ENCODE data around the gene LUZP2.

Gene LUZP2
- 0 reads per million in 3 donors for total RNA-seq

DNA sequence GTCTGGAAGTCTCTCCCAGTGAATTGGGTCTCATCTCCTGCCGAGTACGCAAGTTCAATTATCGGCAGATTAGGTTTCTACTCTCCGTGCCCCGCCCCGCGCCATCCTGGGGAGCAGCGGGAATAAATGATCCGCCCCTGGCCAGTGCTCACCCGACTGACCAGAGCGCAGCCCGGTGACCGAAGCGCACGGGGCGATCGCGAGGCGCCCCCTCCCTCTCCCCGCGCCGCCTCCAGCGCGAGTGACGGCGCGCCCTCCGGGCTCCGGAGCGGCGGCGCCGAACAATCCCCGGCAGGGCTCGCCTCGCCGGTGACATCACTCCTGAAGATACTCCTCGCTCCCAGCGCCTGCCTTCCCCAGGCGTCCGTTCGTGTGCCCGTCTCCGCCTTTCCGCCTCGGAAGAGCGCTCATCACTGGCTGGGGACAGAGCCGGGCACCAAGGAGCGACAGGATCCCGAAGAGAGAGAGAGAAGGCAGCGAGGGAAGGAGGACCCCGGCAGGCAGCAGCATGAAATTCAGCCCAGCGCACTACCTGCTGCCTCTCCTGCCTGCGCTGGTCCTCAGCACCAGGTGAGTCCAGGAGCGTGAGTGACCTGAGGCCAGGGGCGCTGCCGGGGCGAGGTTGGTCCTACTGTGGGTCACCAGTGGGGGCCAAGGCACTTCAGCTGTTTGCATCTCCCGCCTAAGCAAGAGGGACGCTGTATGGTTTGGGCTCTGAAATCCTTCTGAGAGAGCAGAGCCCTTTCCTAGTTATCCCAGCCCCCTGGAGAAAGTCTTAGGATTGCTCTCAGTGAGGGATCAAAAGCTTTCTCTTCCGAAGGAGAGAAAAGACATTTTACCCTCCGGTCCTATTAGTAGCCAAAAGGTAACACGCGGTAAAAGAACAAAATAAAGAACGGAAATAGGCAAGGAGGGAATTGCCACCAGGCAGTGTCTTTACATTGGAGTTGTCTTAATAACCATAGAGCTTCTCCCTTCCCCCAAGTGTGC lies at the start of gene LUZP2:
LUZP2 (plus strand) TSS at position 318 of the 990 bp plus-strand sequence.
- H3K4me3 ChIP-seq (ENCODE audit: insufficient read depth, low read depth, low read length, poor library complexity, severe bottlenecking), result no peak within 1 kb of the TSS
- no peaks in the 10 kb centered on the region for H3K9me3 ChIP-seq (ENCODE audit: control insufficient read depth, low read length)
- H3K27me3 ChIP-seq (replicated peaks; ENCODE audit: control insufficient read depth, insufficient read depth, low read length, poor library complexity, severe bottlenecking), result no peaks in the 10 kb centered on the region
- no peaks in the 10 kb centered on the region for H3K4me1 ChIP-seq (ENCODE audit: control insufficient read depth, insufficient read depth, low read length, poor library complexity, severe bottlenecking)
- H3K36me3 ChIP-seq (ENCODE audit: control insufficient read depth, insufficient read depth, low read length), result no peaks in the 10 kb centered on the region
- DNase-seq, result no peak
- no peak within 1 kb of the TSS for H3K27ac ChIP-seq (ENCODE audit: insufficient read depth, low read length, poor library complexity, severe bottlenecking)

DNA sequence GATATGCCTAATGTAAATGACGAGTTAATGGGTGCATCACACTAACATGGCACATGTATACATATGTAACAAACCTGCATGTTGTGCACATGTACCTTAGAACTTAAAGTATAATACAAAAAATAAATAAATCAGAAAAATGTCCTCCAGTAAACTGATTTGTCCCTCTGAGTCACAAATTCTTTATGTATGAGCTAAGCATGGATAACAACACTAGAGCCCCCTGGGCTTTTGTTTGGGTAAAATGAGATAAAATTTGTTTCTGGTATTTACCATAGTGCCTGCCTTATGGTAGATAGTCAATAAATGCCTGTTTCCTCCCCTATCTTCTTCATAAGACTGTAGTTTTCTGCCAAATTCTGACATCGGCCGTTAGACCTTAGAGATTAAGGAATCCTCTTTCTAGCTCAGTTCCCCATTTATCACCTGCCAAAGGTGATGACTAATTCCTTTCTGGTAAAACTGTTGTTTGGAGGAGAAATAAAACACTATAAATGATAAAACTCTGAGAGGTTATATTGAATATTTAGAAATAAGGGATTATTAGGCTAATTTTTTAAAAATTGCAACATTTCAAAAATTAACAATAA lies 43.6 kb upstream of the LUZP2 start:
- Histone ChIP-seq H3K4me1 (ENCODE audit: control insufficient read depth, insufficient read depth, low read length, poor library complexity, severe bottlenecking) (no peaks in the 10 kb centered on the region), H3K27me3 (replicated peaks; ENCODE audit: control insufficient read depth, insufficient read depth, low read length, poor library complexity, severe bottlenecking) (no peaks in the 10 kb centered on the region), H3K36me3 (ENCODE audit: control insufficient read depth, insufficient read depth, low read length) (no peaks in the 10 kb centered on the region), H3K4me3 (ENCODE audit: insufficient read depth, low read depth, low read length, poor library complexity, severe bottlenecking) (no peak overlapping the region), H3K27ac (ENCODE audit: insufficient read depth, low read length, poor library complexity, severe bottlenecking) (no peak overlapping the region), H3K9me3 (ENCODE audit: control insufficient read depth, low read length) (no peaks in the 10 kb centered on the region)
- DNase-seq, result no peak

DNA sequence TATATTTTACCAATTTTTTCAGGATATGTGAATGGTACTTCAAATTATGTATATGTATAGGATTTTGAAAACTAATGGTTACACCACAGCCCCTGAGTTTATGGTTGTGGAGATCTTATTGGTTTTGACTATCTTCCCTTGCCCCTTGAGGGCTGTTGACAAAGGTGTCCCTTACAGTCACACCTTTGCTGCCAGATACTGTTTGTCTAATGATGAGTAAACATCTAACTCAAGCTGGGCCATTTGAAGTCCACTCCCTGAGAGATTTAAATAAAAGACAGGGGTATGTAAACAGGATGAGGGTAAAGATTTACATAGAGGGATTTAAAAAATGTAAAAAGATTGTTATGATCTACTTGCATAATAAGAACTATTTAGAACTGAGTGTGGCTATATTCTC lies 38.9 kb upstream of the LUZP2 start:
- H3K9me3 ChIP-seq (ENCODE audit: control insufficient read depth, low read length), result no peaks in the 10 kb centered on the region
- no peaks in the 10 kb centered on the region for H3K27me3 ChIP-seq (replicated peaks; ENCODE audit: control insufficient read depth, insufficient read depth, low read length, poor library complexity, severe bottlenecking)
- H3K27ac ChIP-seq (ENCODE audit: insufficient read depth, low read length, poor library complexity, severe bottlenecking), result no peak overlapping the region
- no peaks in the 10 kb centered on the region for H3K4me1 ChIP-seq (ENCODE audit: control insufficient read depth, insufficient read depth, low read length, poor library complexity, severe bottlenecking)
- H3K4me3 ChIP-seq (ENCODE audit: insufficient read depth, low read depth, low read length, poor library complexity, severe bottlenecking), result no peak overlapping the region
- DNase-seq, result no peak
- H3K36me3 ChIP-seq (ENCODE audit: control insufficient read depth, insufficient read depth, low read length), result no peaks in the 10 kb centered on the region

DNA sequence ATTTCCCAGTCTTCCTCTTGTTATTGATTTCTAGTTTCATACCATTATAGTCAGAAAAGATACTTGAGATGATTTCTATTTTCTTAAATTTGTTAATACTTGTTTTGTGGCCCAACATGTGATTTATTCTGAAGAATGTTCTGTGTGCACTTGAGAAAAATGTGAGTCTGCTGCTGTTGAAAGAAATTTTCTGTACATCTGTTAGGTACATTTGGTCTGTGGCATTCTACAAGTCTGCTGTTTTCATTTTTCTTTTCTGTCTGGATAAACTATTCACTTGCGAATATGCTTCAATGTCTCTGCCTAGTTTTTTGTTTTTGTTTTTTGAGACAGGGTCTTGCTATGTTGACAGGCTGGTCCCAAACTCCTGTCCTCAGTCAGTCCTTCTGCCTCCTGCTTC lies 26.4 kb upstream of the LUZP2 start:
- Histone ChIP-seq H3K27ac (ENCODE audit: insufficient read depth, low read length, poor library complexity, severe bottlenecking) (no peak overlapping the region), H3K36me3 (ENCODE audit: control insufficient read depth, insufficient read depth, low read length) (no peaks in the 10 kb centered on the region), H3K27me3 (replicated peaks; ENCODE audit: control insufficient read depth, insufficient read depth, low read length, poor library complexity, severe bottlenecking) (no peaks in the 10 kb centered on the region), H3K9me3 (ENCODE audit: control insufficient read depth, low read length) (no peaks in the 10 kb centered on the region), H3K4me3 (ENCODE audit: insufficient read depth, low read depth, low read length, poor library complexity, severe bottlenecking) (no peak overlapping the region), H3K4me1 (ENCODE audit: control insufficient read depth, insufficient read depth, low read length, poor library complexity, severe bottlenecking) (no peaks in the 10 kb centered on the region)
- no peak for DNase-seq

DNA sequence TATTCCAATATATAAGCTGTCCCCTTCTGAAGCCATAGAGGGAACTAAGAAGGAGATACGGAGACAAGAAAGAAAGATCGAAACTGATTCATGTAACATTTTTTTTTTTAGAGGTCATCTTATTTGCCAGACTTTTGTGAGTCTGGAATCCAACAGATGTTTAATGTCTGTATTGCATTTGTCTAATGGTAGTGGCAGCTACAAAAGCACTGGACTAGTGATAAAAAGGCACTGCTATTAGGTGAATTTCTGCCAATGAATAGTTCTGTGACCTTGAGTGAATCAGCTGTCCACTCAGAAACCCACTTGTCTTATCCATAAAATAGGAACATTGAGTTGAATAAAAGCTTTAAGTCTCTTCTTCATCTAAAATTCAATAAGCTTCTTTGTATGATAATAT lies 25.8 kb upstream of the LUZP2 start:
- H3K9me3 ChIP-seq (ENCODE audit: control insufficient read depth, low read length), result no peaks in the 10 kb centered on the region
- DNase-seq, result no peak
- H3K27me3 ChIP-seq (replicated peaks; ENCODE audit: control insufficient read depth, insufficient read depth, low read length, poor library complexity, severe bottlenecking), result no peaks in the 10 kb centered on the region
- H3K4me1 ChIP-seq (ENCODE audit: control insufficient read depth, insufficient read depth, low read length, poor library complexity, severe bottlenecking), result no peaks in the 10 kb centered on the region
- H3K4me3 ChIP-seq (ENCODE audit: insufficient read depth, low read depth, low read length, poor library complexity, severe bottlenecking), result no peak overlapping the region
- no peak overlapping the region for H3K27ac ChIP-seq (ENCODE audit: insufficient read depth, low read length, poor library complexity, severe bottlenecking)
- no peaks in the 10 kb centered on the region for H3K36me3 ChIP-seq (ENCODE audit: control insufficient read depth, insufficient read depth, low read length)

GRCh38 chr11:24478718-24479117 lies 18.1 kb upstream of the LUZP2 start:
- H3K36me3 ChIP-seq (ENCODE audit: control insufficient read depth, insufficient read depth, low read length), result no peaks in the 10 kb centered on the region
- H3K9me3 ChIP-seq (ENCODE audit: control insufficient read depth, low read length), result no peaks in the 10 kb centered on the region
- no peak overlapping the region for H3K4me3 ChIP-seq (ENCODE audit: insufficient read depth, low read depth, low read length, poor library complexity, severe bottlenecking)
- no peak for DNase-seq
- H3K27me3 ChIP-seq (replicated peaks; ENCODE audit: control insufficient read depth, insufficient read depth, low read length, poor library complexity, severe bottlenecking), result no peaks in the 10 kb centered on the region
- no peak overlapping the region for H3K27ac ChIP-seq (ENCODE audit: insufficient read depth, low read length, poor library complexity, severe bottlenecking)
- H3K4me1 ChIP-seq (ENCODE audit: control insufficient read depth, insufficient read depth, low read length, poor library complexity, severe bottlenecking), result no peaks in the 10 kb centered on the region

DNA sequence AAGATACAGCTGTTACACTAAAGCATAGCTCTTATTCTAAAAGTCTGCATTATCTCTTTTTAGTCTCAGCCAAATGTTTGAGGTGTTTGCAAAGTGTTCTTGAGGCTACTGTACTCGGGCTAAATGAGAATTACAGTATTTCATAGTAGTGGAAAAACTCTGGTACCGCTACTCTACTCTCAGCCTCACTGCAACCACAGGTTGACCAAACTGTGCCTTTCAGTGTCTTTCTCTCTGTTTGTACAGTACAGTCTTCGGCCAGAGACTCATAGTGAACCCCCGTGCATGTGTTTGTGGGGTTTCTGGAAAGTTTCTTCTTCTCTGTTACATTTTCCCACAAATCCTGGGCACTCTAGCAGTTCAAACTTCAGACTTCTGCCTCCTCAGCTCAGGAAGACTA lies 7.4 kb upstream of the LUZP2 start:
- DNase-seq, result no peak
- H3K4me3 ChIP-seq (ENCODE audit: insufficient read depth, low read depth, low read length, poor library complexity, severe bottlenecking), result no peak overlapping the region
- H3K27me3 ChIP-seq (replicated peaks; ENCODE audit: control insufficient read depth, insufficient read depth, low read length, poor library complexity, severe bottlenecking), result no peaks in the 10 kb centered on the region
- H3K9me3 ChIP-seq (ENCODE audit: control insufficient read depth, low read length), result no peaks in the 10 kb centered on the region
- no peaks in the 10 kb centered on the region for H3K36me3 ChIP-seq (ENCODE audit: control insufficient read depth, insufficient read depth, low read length)
- no peak overlapping the region for H3K27ac ChIP-seq (ENCODE audit: insufficient read depth, low read length, poor library complexity, severe bottlenecking)
- no peaks in the 10 kb centered on the region for H3K4me1 ChIP-seq (ENCODE audit: control insufficient read depth, insufficient read depth, low read length, poor library complexity, severe bottlenecking)

GRCh38 chr11:24496386-24496735 lies 492 bp upstream of the LUZP2 start:
- Histone ChIP-seq H3K4me1 (ENCODE audit: control insufficient read depth, insufficient read depth, low read length, poor library complexity, severe bottlenecking) (no peaks in the 10 kb centered on the region), H3K4me3 (ENCODE audit: insufficient read depth, low read depth, low read length, poor library complexity, severe bottlenecking) (no peak overlapping the region), H3K36me3 (ENCODE audit: control insufficient read depth, insufficient read depth, low read length) (no peaks in the 10 kb centered on the region), H3K9me3 (ENCODE audit: control insufficient read depth, low read length) (no peaks in the 10 kb centered on the region), H3K27me3 (replicated peaks; ENCODE audit: control insufficient read depth, insufficient read depth, low read length, poor library complexity, severe bottlenecking) (no peaks in the 10 kb centered on the region), H3K27ac (ENCODE audit: insufficient read depth, low read length, poor library complexity, severe bottlenecking) (no peak overlapping the region)
- no peak for DNase-seq

DNA sequence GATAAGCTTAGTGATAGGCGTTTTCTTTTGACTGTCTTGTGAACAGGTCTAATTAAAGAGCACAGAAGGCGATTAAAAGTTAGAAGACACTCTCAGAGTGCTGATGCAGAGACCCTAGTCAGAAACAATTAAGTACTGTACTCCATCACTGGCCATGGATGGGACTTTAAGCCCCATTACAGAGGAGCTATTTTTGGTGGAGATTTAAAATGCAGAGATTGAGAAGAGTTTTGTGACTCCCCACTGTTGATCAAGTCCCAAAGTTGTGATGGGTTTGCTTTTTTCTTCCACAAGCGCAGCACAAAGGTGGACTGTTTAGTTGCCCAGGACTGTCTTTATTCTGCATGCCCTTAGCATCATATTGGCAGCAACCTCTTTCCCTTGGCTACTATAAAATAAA lies 978 bp downstream of the LUZP2 start:
- no peak overlapping the region for H3K27ac ChIP-seq (ENCODE audit: insufficient read depth, low read length, poor library complexity, severe bottlenecking)
- no peak overlapping the region for H3K4me3 ChIP-seq (ENCODE audit: insufficient read depth, low read depth, low read length, poor library complexity, severe bottlenecking)
- no peak for DNase-seq
- no peaks in the 10 kb centered on the region for H3K4me1 ChIP-seq (ENCODE audit: control insufficient read depth, insufficient read depth, low read length, poor library complexity, severe bottlenecking)
- H3K9me3 ChIP-seq (ENCODE audit: control insufficient read depth, low read length), result no peaks in the 10 kb centered on the region
- no peaks in the 10 kb centered on the region for H3K36me3 ChIP-seq (ENCODE audit: control insufficient read depth, insufficient read depth, low read length)
- no peaks in the 10 kb centered on the region for H3K27me3 ChIP-seq (replicated peaks; ENCODE audit: control insufficient read depth, insufficient read depth, low read length, poor library complexity, severe bottlenecking)

GRCh38 chr11:24502425-24502824 lies 5.6 kb downstream of the LUZP2 start:
- Histone ChIP-seq H3K27me3 (replicated peaks; ENCODE audit: control insufficient read depth, insufficient read depth, low read length, poor library complexity, severe bottlenecking) (no peaks in the 10 kb centered on the region), H3K36me3 (ENCODE audit: control insufficient read depth, insufficient read depth, low read length) (no peaks in the 10 kb centered on the region), H3K4me3 (ENCODE audit: insufficient read depth, low read depth, low read length, poor library complexity, severe bottlenecking) (no peak overlapping the region), H3K4me1 (ENCODE audit: control insufficient read depth, insufficient read depth, low read length, poor library complexity, severe bottlenecking) (no peaks in the 10 kb centered on the region), H3K9me3 (ENCODE audit: control insufficient read depth, low read length) (no peaks in the 10 kb centered on the region), H3K27ac (ENCODE audit: insufficient read depth, low read length, poor library complexity, severe bottlenecking) (no peak overlapping the region)
- no peak for DNase-seq

Data from effector memory CD4-positive, alpha-beta T cell (primary cell).